C4-2B (cell line): ENCODE data around the gene IHH.

Experiments used
- CTCF ChIP-seq: fragments of 450-650 bp; conservative IDR thresholded peaks from 2 replicates; pipeline ENCODE4 v1.5.1; 2017; ENCODE audit warnings: mild to moderate bottlenecking
- ZFX ChIP-seq: fragments of 450-650 bp; IDR thresholded peaks from 2 replicates; pipeline ENCODE4 v1.6.1; 2017

GRCh38 chr2:219049282-219049681 is 11.4 kb downstream of the IHH start:
- TF ChIP-seq CTCF: no peak
- TF ChIP-seq ZFX: no peak
